GM19324 (cell line): Measurements from ENCODE around the gene ADCY4.
"Not testable (repeated sequence)": the region's sequence is repeated elsewhere in the genome, so short reads cannot be mapped to it uniquely, and the experiment has no call there.

ENCODE experiments used
- ATAC-seq: cut with Tn5 transposase; IDR thresholded peaks from one replicate; pipeline ENCODE4 v1.9.1; 2021; ENCODE audit warnings: mild to moderate bottlenecking, moderate library complexity; ENCODE audit not compliant: unreplicated experiment, low FRiP score

Gene ADCY4

DNA sequence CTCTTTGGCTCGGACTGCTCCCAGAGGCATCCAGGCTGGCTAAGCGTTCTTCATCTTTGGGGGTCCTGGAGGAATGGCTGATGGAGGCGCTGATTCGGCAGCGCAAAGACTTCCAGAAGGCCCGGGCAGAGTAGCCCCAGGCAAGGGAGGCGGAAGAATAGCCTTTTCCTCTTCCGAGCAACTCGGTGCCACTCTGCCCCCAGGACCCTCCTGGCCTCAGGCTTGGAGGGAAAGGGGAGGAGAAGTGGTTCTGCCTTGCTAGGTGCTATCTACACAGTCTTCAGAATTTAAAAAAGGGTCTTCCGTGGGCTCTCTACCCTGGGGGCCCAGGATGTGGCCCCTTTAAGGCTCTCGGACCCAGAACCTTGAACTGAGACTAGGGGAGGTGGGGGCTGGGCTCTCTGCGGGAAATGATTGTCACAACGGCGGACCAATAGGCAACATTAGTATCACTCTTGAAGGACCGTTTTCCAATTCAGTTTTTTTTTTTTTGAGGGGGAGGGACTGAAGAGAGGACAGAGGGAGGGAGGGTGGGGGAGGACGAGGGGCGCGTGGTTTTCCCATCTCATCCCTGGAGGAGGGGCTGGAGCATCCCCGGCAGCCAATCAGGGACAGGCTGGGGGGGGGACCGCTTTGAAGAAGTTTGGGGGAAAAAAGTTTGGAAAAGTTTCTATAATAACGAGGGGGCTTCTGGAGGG, 32.8 kb upstream of the ADCY4 start, which contains the start of gene NFATC4:
Gene NFATC4 (plus strand): TSS at position 671 of the 698 bp plus-strand sequence. CDS start 157 bp downstream, outside the sequence.
- ATAC-seq = no peak

DNA sequence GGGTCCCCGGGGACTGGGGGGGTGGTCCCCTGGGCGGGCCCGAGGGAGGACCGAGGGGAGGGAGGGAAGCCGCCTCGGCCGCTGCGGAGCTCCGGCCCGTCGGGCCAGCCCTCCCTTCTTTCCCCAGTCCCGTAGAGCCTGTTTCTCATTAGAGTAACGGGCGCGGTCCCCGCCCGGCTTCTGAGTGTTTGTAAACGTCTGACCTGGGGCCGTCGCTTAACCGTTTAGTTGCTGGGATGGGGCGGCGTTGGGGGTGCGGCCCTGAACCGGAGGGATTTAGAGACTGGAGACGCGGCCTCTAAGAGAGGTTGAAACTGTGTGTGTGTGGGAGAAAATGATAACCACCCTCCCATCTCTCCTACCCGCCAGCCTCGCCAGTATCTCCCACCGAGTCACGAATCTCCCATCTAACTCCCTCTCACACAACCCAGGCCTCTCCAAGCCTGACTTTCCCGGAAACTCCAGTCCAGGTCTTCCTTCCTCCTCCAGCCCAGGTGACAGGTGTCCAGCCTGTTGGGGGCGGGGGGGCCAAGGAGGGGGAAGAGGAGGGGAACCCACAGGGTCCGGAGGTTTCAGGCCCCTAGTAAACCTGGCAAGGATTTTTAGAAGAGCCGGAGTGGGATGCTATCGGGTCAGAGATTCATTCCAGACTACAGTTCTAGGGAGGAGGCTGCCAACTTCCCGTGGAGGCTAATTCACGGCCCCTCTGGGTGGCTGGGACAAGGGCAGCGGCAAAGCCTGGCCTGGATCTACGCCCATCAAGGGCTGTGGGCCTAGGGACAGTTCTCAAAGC, 32.0 kb upstream of the ADCY4 start:
- peak; percentile 66 for ATAC-seq

DNA sequence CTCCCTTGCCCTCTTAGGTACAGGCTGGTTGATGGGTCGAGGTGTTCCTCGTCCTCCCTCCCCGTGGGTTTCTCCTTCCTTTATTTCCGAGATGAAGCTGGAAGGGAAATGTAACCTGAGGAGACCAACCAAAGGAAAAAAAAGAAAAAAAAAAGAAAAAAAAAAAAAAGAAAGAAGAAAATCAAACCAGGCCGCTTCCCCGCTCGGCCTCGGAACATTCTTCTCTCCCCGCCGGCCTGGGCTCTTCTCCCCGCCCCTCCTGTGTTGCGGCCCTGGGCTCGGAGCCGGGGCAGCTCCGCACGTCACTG, 31.5 kb upstream of the ADCY4 start:
- ATAC-seq = no peak

DNA sequence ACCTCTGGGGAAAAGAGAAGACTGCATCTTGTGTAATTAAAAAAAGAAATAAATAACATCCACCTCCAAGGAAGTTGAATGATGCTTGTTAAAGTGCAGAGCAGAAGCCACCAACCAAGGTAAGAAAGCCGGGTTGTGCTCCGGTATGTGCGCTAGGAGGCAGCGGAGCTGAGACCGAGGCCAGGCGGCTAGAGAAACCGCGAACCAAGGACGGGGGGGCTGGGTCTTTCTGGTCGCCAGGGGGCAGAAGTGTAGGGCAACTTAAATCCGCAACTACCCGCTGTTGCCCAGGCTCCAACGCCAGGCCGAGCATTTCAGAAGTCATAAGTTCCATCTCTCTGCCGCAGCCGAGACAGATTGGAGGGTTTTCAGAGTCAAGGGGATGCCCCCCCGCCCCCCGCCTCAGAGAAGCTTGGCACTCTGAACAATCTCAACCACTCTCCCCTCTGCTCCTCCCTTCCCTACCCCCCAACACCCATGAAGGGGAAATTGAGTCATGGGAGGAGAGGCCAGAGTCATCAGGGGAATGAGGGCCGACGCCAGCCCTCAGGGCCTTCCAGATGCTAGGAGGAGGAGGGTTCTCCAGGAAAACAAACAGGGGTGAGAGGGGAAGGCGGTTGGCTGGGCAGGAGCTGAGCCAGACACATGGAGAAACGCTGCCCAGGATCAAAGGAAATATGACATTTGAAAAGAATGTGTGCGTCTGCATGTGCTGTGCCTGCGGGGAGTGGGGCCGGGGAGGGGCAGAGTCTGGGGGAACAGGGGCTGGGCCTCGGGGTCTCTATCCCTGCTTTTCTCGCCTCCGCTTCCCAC, 30.9 kb upstream of the ADCY4 start:
- ATAC-seq = no peak

DNA sequence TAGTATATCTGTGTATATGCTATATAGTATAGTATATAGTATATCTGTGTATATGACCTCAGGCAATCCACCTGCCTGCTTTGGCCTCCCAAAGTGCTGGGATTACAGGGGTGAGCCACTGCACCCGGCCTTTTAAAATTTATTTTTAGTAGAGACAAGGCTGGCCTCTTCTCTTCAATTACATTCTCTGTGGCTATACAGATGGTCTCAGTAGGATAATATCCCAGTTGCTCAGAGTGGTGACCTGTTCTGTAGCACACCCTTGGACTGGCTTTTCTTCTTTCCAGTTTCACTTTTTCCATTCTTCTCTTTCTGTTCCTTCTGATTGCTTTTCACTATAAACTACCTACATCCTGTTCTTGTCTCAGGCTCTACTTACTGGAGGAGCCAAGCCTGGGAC, 30.0 kb upstream of the ADCY4 start:
- ATAC-seq = no peak

GRCh38 chr14:24363401-24363800, 28.5 kb upstream of the ADCY4 start:
- no peak for ATAC-seq

DNA sequence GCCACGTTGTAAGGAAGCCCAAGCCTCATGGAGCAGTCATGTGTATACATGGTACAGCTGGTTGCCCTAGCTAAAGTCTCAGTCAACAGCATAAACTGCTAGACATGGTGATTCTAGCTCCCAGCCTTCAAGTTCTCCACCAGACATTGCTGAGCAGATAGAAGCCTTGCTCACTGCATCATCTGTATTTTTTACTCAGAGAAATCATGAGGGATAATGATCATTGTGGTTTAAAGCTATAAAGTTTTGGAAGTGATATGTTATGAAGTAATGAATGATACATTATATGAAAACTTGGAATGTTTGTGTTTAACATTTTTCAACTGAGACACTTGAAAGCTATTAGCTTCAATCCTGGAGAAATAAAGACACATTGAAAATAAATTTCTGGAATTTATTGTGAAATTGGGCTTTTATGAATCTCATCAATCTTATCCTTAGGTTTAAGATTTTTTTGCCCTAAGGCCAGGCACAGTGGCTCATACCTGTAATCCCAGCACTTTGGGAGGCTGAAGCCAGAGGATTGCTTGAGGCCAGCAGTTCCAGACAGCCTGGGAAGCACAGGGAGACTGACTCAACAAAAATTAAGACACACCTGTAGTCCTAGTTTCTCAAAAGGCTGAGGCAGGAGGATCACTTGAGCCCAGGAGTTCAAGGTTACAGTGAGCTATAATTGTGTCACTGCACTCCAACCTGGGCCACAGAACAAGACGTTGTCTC, 27.5 kb upstream of the ADCY4 start:
- ATAC-seq = no peak

DNA sequence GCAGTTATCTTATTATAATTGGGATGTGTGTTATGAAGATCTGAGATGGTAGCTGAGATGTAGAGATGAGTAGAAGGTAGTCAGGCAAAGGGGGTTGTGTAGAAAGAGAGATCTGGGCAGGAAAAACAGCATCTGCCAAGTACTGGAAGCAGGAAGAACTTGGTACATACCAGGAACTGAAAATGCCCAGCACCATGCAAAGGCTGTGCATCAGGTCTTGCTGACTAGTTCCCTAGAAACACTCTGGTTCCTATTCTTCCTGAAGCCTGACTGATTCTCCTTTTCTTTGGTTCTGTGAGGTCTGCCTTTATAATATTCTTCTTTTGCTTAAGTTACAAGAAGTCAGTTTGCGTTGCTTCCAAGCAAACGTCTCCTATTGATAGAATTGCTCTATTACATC, 26.5 kb upstream of the ADCY4 start:
- no peak for ATAC-seq

DNA sequence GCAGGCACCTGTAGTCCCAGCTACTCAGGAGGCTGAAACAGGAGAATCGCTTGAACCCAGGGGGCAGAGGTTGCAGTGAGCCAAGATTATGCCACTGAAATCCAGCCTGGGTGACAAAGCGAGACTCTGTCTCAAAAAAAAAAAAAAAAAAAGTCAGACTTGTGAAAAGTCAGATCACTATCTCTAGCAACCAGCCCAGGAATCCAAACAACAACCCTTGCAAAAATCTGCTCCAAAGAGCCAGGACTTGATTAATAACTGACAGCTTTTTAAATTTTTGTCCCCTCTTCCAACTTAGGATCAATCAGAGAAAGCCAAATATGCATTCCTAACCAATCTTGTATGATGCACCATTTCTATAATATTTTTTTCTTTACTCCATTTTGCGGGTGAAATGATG, 25.4 kb upstream of the ADCY4 start:
- ATAC-seq = no peak

DNA sequence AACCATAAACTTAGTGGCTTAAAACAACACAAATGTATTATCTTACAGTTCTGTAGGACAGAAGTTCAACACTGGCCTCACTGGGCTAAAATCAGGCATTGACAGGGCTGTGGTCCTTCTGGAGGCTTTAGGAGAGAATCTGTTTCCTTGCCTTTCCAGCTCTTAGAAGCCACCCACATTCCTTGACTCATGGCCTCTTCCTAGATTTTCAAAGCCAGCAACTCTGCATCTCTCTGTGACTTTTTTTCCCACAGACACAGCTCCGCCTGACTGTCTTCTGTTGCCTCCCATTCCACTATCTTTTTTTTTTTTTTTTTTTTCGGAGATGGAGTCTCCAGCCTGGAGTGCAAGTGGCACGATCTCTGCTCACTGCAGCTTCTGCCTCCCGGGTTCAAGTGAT, 21.3 kb upstream of the ADCY4 start:
- no peak for ATAC-seq

DNA sequence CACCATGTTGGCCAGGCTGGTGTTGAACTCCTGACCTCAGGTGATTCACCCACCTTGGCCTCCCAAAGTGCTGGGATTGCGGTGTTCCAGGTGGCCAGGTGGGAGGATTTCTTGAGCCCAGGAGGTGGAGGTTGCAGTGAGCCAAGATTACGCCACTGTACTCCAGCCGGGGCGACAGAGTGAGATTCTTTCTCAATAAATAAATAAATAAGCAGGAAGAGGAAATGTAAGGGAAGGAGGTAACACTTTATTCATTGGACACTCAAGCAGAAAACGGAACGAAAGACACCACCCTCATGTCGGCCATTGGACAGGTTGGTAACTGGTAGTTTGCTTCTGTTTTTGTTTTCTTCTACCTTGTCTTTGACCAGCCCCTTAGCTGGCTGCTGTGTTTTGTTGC, 20.1 kb upstream of the ADCY4 start:
- no peak for ATAC-seq

- ATAC-seq = not testable (repeated sequence)
These were observed 19.6 kb upstream of the ADCY4 start for GRCh38 chr14:24354482-24354825.

- ATAC-seq = no peak
These were observed 18.9 kb upstream of the ADCY4 start for GRCh38 chr14:24353559-24354481.

GRCh38 chr14:24351517-24351916, 16.6 kb upstream of the ADCY4 start:
- no peak for ATAC-seq

- ATAC-seq = no peak
These were observed 14.9 kb upstream of the ADCY4 start for GRCh38 chr14:24349742-24350141.

DNA sequence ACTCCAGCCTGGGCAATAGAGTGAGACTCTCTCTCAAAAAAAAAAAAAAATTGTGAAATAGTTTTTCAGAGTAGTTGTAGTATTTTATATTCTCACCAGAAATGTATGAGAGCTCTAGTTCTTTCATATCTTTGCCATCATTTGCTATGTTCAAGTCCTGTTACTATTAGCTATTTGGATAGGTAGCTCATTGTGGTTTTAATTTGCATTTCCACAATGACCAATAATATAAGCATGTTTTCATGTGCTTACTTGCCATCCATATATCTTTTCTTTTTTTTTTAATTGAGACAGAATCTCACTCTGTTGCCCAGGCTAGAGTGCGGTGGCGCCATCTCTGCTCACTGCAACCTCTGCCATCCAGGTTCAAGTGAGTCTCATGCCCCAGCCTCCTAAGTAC, 13.3 kb upstream of the ADCY4 start:
- ATAC-seq = no peak

DNA sequence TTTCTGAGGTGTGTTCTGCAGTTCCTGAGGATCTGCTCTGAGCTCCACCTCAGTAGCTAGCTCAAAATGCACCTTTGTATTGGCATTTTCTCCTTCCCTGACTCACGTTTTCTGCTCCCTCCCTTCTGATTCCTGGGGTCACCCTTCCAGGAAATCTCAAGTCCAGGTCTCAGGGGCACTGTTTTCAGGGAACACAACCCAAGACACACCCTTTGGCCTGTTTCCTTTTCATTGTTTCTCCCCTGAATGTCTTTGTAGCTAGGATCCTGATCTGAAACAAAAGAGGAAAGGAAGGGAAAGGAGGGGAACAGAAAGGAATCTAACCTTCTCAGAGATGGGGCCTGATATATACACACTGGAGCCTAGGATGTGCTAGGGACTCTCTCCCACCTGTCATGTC, 12.3 kb upstream of the ADCY4 start:
- no peak for ATAC-seq

GRCh38 chr14:24343795-24344660, 9.2 kb upstream of the ADCY4 start:
- ATAC-seq = no peak

- ATAC-seq = no peak
These were observed 8.0 kb upstream of the ADCY4 start for GRCh38 chr14:24342889-24343288.
